Ishikawa (cell line): Measurements from ENCODE around the gene ADD1.

Experiments used
- CEBPB ChIP-seq: IDR thresholded peaks from 2 replicates; pipeline ENCODE4 v1.6.1; 2012
- CREB1 ChIP-seq: IDR thresholded peaks from 2 replicates; pipeline ENCODE4 v1.6.1; 2012; ENCODE audit warnings: low read depth
- EGR1 ChIP-seq: IDR thresholded peaks from 2 replicates; pipeline ENCODE4 v1.6.1; 2012
- EP300 ChIP-seq: IDR thresholded peaks from 2 replicates; pipeline ENCODE4 v1.6.1; 2012; ENCODE audit warnings: borderline replicate concordance
- FOXM1 ChIP-seq: IDR thresholded peaks from 2 replicates; pipeline ENCODE4 v1.6.1; 2012; ENCODE audit warnings: low read depth, borderline replicate concordance
- MAX ChIP-seq: IDR thresholded peaks from 2 replicates; pipeline ENCODE4 v1.6.1; 2012
- NFIC ChIP-seq: IDR thresholded peaks from 2 replicates; pipeline ENCODE4 v1.6.1; 2012
- RAD21 ChIP-seq: IDR thresholded peaks from 2 replicates; pipeline ENCODE4 v1.6.1; 2012; ENCODE audit warnings: low read depth
- REST ChIP-seq: IDR thresholded peaks from 2 replicates; pipeline ENCODE4 v1.6.1; 2012; ENCODE audit warnings: low read depth, mild to moderate bottlenecking
- TAF1 ChIP-seq: IDR thresholded peaks from 2 replicates; pipeline ENCODE4 v1.6.1; 2012; ENCODE audit warnings: low read depth, mild to moderate bottlenecking
- TCF12 ChIP-seq: IDR thresholded peaks from 2 replicates; pipeline ENCODE4 v1.6.1; 2012; ENCODE audit warnings: low read depth
- TEAD4 ChIP-seq: IDR thresholded peaks from 2 replicates; pipeline ENCODE4 v1.6.1; 2012
- USF1 ChIP-seq: IDR thresholded peaks from 2 replicates; pipeline ENCODE4 v1.6.1; 2012
- YY1 ChIP-seq: IDR thresholded peaks from 2 replicates; pipeline ENCODE4 v1.6.1; 2012; ENCODE audit warnings: low read depth
- ZBTB7A ChIP-seq: IDR thresholded peaks from 2 replicates; pipeline ENCODE4 v1.6.1; 2012; ENCODE audit warnings: low read depth

The ADD1 gene

GRCh38 chr4:2961811-2962441 lies 118.3 kb downstream of the ADD1 start:
- TF ChIP-seq TCF12: no peak
- no peak for TF ChIP-seq CREB1
- no peak for TF ChIP-seq MAX
- no peak for TF ChIP-seq RAD21
- TF ChIP-seq YY1: no peak
- TF ChIP-seq NFIC: no peak
- TF ChIP-seq TEAD4: no peak

GRCh38 chr4:2962614-2963174 lies 119.0 kb downstream of the ADD1 start:
- TF ChIP-seq EP300 (no peak), FOXM1 (no peak)

GRCh38 chr4:2963175-2963965 lies 119.7 kb downstream of the ADD1 start, which contains the start of the genes GRK4 and NOP14:
Gene GRK4, plus strand, starts transcription at chr4:2963571. Its CDS starts 500 bp downstream, at chr4:2964071.
Gene NOP14, minus strand, starts transcription at chr4:2963406. Its CDS starts 87 bp downstream, at chr4:2963319.
- peak; percentile 46 for TF ChIP-seq TEAD4
- TF ChIP-seq CREB1: peak; percentile 52; the same call in 1 of the 2 replicates
- TF ChIP-seq USF1: peak; percentile 93
- no peak for TF ChIP-seq NFIC
- no peak for TF ChIP-seq FOXM1
- TF ChIP-seq YY1: peak; percentile 76
- peak; percentile 10; the same call in 1 of the 2 replicates for TF ChIP-seq EGR1
- peak; percentile 56; the same call in 1 of the 2 replicates for TF ChIP-seq TCF12
- TF ChIP-seq TAF1: peak; percentile 90
- TF ChIP-seq MAX: peak; percentile 100

GRCh38 chr4:2963966-2964471 lies 120.4 kb downstream of the ADD1 start:
- TF ChIP-seq TAF1 (peak; percentile 30; the same call in 1 of the 2 replicates), MAX (no peak), EGR1 (0 out of 2 replicates have a peak, but pooled peaks have one; percentile 46)

- TF ChIP-seq CEBPB (no peak), USF1 (no peak), TAF1 (no peak), REST (no peak), EGR1 (no peak), ZBTB7A (no peak), TEAD4 (no peak), NFIC (no peak), EP300 (no peak), TCF12 (no peak), RAD21 (no peak), FOXM1 (no peak), CREB1 (no peak), YY1 (no peak)
Measured at GRCh38 chr4:2964706-2965258, 121.1 kb downstream of the ADD1 start.

- TF ChIP-seq TAF1 (no peak), EP300 (no peak), CREB1 (no peak), TEAD4 (no peak), RAD21 (no peak), EGR1 (no peak), FOXM1 (no peak)
Measured at GRCh38 chr4:2965262-2965661, 121.6 kb downstream of the ADD1 start.

GRCh38 chr4:2968381-2968780 lies 124.7 kb downstream of the ADD1 start:
- TF ChIP-seq REST: no peak
- TF ChIP-seq ZBTB7A: no peak
- TF ChIP-seq CEBPB: no peak
- no peak for TF ChIP-seq TCF12
- no peak for TF ChIP-seq USF1
- TF ChIP-seq EP300: no peak
- no peak for TF ChIP-seq MAX
- TF ChIP-seq NFIC: no peak
- TF ChIP-seq FOXM1: no peak
- TF ChIP-seq TAF1: no peak
- no peak for TF ChIP-seq RAD21
- no peak for TF ChIP-seq CREB1
- no peak for TF ChIP-seq TEAD4
- no peak for TF ChIP-seq YY1
- no peak for TF ChIP-seq EGR1
